Fibroblast of lung (primary cell): ENCODE measurements around the gene CISH. TPM values are rescaled to one million over a fixed set of nuclear protein-coding genes. Genes with fewer than 3 reads are reported as not detected.

ENCODE experiments used
- DNase-seq, 2 donors: peaks; one replicate each; pipeline versions ENCODE4 v3.0.0 to v3.0.0-alpha.2; 2010; ENCODE audit warnings: low read depth in 2 of 2
- H2AFZ ChIP-seq: 2 replicates; pipeline ENCODE4 v1.5.1; 2012; ENCODE audit warnings: low read length, control low read depth, inconsistent platforms
- H3K27ac ChIP-seq: 2 replicates; pipeline ENCODE4 v1.5.1; 2011; ENCODE audit warnings: low read length, control low read depth; ENCODE audit not compliant: insufficient read depth
- H3K27me3 ChIP-seq: 2 replicates; pipeline ENCODE4 v1.5.1; 2011; ENCODE audit warnings: mild to moderate bottlenecking, low read length; ENCODE audit not compliant: control insufficient read depth, insufficient read depth
- H3K36me3 ChIP-seq: 2 replicates; pipeline ENCODE4 v1.5.1; 2011; ENCODE audit warnings: low read length; ENCODE audit not compliant: control insufficient read depth, insufficient read depth
- H3K4me1 ChIP-seq: 2 replicates; pipeline ENCODE4 v1.5.1; 2011; ENCODE audit warnings: low read length; ENCODE audit not compliant: control insufficient read depth, insufficient read depth; ENCODE audit errors: extremely low read depth
- H3K4me2 ChIP-seq: 2 replicates; pipeline ENCODE4 v1.5.1; 2011; ENCODE audit warnings: low read length, control low read depth; ENCODE audit not compliant: insufficient read depth; ENCODE audit errors: extremely low read depth
- H3K4me3 ChIP-seq, 4 experiments: fragments of 200-600 bp in 1 of 4; sonication (generic) in 1 of 4; replicated peaks in 1 of 4; 2 replicates each; pipeline ENCODE4 v1.5.1; 2011 to 2016; ENCODE audit warnings: low read length in 4 of 4, low read depth in 3 of 4, mild to moderate bottlenecking in 3 of 4, control low read depth in 2 of 4, inconsistent platforms in 1 of 4, mixed read lengths in 1 of 4; ENCODE audit not compliant: insufficient read depth in 1 of 4; ENCODE audit errors: control extremely low read depth in 1 of 4
- H3K79me2 ChIP-seq: 2 replicates; pipeline ENCODE4 v1.5.1; 2012; ENCODE audit warnings: mild to moderate bottlenecking, low read length, inconsistent platforms; ENCODE audit not compliant: control insufficient read depth, insufficient read depth
- H3K9ac ChIP-seq: 2 replicates; pipeline ENCODE4 v1.5.1; 2011; ENCODE audit warnings: mild to moderate bottlenecking, low read length, control low read depth; ENCODE audit not compliant: insufficient read depth
- H3K9me3 ChIP-seq: 2 replicates; pipeline ENCODE4 v1.5.1; 2012; ENCODE audit warnings: low read depth, low read length; ENCODE audit not compliant: control insufficient read depth, insufficient read depth
- H4K20me1 ChIP-seq: 2 replicates; pipeline ENCODE4 v1.5.1; 2011; ENCODE audit warnings: low read length; ENCODE audit not compliant: control insufficient read depth, insufficient read depth; ENCODE audit errors: extremely low read depth
- CTCF ChIP-seq, 2 donors: IDR thresholded peaks in 1 of 2; conservative IDR thresholded peaks in 1 of 2; 1 replicate in 1 of 2; 2 replicates in 1 of 2; pipeline ENCODE4 v1.5.1; 2011 to 2012; ENCODE audit warnings: low read length in 2 of 2, control low read depth in 1 of 2, inconsistent platforms in 1 of 2, low read depth in 1 of 2, mild to moderate bottlenecking in 1 of 2
- EZH2 ChIP-seq: IDR thresholded peaks from 2 replicates; pipeline ENCODE4 v1.5.1; 2012; ENCODE audit warnings: low read length, control low read depth, mild to moderate bottlenecking; ENCODE audit errors: missing control alignments
- polyA plus RNA-seq, 2 donors: library from polyadenylated mRNA; depleted of rRNA in 1 of 2; stranded (reverse) in 1 of 2; unstranded in 1 of 2; fragments of >200 nt; gene quantifications; 2 replicates each; pipeline ENCODE4 v1.2.1, GENCODE V29; 2011 to 2012; ENCODE audit warnings: missing spikeins in 1 of 2
- total RNA-seq: library from RNA; depleted of rRNA; stranded (reverse); fragments of >200 nt; gene quantifications from 2 replicates; pipeline ENCODE4 v1.2.1, GENCODE V29; 2014

The CISH gene
- total and polyA plus RNA-seq, 2 donors (not counting 1 experiment from before 2014, with no cell fraction given) = 0.99 to 1.9 TPM

- TF ChIP-seq EZH2 (no peak), CTCF (conservative IDR thresholded peaks at IDR 0.05 in 1 of 2, IDR thresholded peaks at IDR 0.05 in 1 of 2; ENCODE audit: low read depth in 1 of 2, low read length in 2 of 2) (no peak)
- H2AFZ ChIP-seq = no peak overlapping the region
- H3K79me2 ChIP-seq = no peaks in the 10 kb centered on the region
- no peak overlapping the region for H3K4me3 ChIP-seq
- DNase-seq = no peak
- no peaks in the 10 kb centered on the region for H3K9me3 ChIP-seq
- no peaks in the 10 kb centered on the region for H4K20me1 ChIP-seq
- H3K9ac ChIP-seq = no peak overlapping the region
- H3K4me1 ChIP-seq = no peaks in the 10 kb centered on the region
- no peaks in the 10 kb centered on the region for H3K27me3 ChIP-seq
- H3K4me2 ChIP-seq = no peak overlapping the region
- H3K27ac ChIP-seq = no peak overlapping the region
- no peaks in the 10 kb centered on the region for H3K36me3 ChIP-seq
Measured at GRCh38 chr3:50650018-50650417, 38.4 kb upstream of the CISH start.

GRCh38 chr3:50649451-50649931, 37.9 kb upstream of the CISH start:
- Histone ChIP-seq H3K27me3 (no peaks in the 10 kb centered on the region), H3K9me3 (no peaks in the 10 kb centered on the region), H3K36me3 (no peaks in the 10 kb centered on the region), H3K4me1 (no peaks in the 10 kb centered on the region), H3K79me2 (no peaks in the 10 kb centered on the region), H3K4me3 (no peak overlapping the region), H2AFZ (no peak overlapping the region), H3K27ac (no peak overlapping the region), H4K20me1 (no peaks in the 10 kb centered on the region), H3K4me2 (no peak overlapping the region), H3K9ac (no peak overlapping the region)
- TF ChIP-seq EZH2 (no peak), CTCF (conservative IDR thresholded peaks at IDR 0.05 in 1 of 2, IDR thresholded peaks at IDR 0.05 in 1 of 2; ENCODE audit: low read depth in 1 of 2, low read length in 2 of 2) (no peak)
- DNase-seq = no peak

GRCh38 chr3:50648944-50649343, 37.4 kb upstream of the CISH start:
- Histone ChIP-seq H3K9me3 (no peaks in the 10 kb centered on the region), H3K9ac (peak overlapping the region; percentile 7), H3K27me3 (no peaks in the 10 kb centered on the region), H4K20me1 (no peaks in the 10 kb centered on the region), H3K79me2 (no peaks in the 10 kb centered on the region), H3K4me2 (no peak overlapping the region), H3K4me1 (no peaks in the 10 kb centered on the region), H3K27ac (no peak overlapping the region), H3K4me3 (no peak overlapping the region), H2AFZ (no peak overlapping the region), H3K36me3 (no peaks in the 10 kb centered on the region)
- TF ChIP-seq CTCF (conservative IDR thresholded peaks at IDR 0.05 in 1 of 2, IDR thresholded peaks at IDR 0.05 in 1 of 2; ENCODE audit: low read depth in 1 of 2, low read length in 2 of 2) (no peak), EZH2 (no peak)
- DNase-seq = no peak
